HG03108 (cell line): Measurements from ENCODE around the gene KRABD2.
A peak's percentile ranks its signal among the peaks of the same experiment; 100 is the strongest.
"Not testable (repeated sequence)": the region's sequence is repeated elsewhere in the genome, so short reads cannot be mapped to it uniquely, and the experiment has no call there.

Experiments
- ATAC-seq: cut with Tn5 transposase; IDR thresholded peaks from one replicate; pipeline ENCODE4 v1.9.1; 2021; ENCODE audit warnings: moderate library complexity; ENCODE audit not compliant: unreplicated experiment

Gene KRABD2

DNA sequence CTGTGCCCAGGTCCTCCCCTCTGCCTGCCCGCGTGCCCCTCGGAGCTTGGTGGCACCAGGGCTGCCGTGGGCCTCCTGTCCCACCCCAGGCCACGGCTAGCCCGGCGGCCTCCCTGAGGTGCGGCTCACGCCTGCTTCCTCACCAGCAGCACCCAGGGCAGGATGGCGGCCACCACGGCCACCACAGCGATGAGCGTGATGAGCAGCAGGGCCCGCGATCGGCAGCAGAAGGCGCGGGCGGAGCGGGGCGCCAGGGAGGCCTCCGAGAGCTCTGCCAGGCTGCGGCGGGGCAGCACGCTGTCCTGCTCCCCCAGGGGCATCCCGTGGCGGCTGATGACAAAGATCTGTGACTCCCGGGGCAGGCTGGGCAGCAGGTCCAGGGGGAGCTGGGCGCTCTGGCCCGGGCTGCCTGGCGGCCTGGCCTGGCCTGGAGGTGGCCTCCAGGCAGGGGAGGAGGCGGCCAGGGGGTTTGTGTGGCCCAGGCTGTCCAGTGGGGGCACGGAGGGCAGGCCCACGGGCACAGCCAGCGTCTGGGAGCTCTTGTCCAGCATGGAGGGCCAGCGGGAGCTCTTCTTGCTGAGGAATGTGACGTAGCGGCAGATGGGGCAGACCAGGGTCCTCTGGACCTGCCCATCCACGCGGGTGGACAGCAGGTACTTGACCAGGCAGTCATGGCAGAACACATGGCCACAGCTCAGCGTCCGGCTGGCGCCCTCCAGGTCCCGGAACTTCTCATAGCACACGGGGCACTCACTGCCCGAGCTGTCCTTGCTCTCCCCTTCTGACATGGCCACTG is 16.4 kb upstream of the KRABD2 start:
- ATAC-seq = no peak

DNA sequence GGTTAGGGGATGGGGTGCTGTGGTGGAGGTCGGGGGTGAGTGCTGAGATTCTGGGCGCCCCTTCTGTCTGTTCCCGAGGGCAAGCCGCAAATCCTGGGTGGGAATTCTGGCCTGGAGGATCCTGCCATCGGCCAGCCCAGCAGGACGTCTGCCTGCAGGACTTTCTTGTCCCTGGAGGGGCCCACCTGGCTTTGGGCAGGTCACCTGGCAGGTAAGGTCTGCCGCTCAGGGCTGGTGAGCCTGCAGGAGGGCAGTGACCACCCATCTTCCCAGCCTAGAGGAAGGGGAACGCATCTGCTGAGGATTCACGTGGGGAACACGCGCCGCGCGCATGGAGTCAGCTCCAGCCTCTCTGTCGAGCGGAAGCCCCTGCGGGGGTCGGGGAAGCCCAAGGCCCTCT is 15.8 kb upstream of the KRABD2 start:
- no peak for ATAC-seq

DNA sequence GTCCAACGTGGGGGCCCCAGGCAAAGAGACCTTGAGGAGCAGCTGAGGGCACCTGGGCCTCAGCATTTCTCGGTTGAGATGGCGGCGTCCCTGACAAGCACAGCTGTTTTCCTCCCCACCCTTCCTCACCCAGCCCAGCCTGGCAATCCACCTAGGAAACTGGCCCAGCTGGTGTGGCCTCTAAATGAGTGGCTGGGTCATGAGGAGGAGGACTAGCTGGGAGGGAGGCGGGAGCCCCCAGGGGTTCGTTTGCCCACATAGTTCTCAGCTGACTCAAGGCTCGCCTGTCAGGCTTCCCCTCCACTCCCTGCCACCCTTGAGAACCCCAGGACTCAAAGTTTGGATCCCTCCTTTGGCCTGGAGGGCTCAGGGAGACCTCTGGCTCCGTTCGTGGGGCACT is 15.2 kb upstream of the KRABD2 start:
- ATAC-seq = no peak

DNA sequence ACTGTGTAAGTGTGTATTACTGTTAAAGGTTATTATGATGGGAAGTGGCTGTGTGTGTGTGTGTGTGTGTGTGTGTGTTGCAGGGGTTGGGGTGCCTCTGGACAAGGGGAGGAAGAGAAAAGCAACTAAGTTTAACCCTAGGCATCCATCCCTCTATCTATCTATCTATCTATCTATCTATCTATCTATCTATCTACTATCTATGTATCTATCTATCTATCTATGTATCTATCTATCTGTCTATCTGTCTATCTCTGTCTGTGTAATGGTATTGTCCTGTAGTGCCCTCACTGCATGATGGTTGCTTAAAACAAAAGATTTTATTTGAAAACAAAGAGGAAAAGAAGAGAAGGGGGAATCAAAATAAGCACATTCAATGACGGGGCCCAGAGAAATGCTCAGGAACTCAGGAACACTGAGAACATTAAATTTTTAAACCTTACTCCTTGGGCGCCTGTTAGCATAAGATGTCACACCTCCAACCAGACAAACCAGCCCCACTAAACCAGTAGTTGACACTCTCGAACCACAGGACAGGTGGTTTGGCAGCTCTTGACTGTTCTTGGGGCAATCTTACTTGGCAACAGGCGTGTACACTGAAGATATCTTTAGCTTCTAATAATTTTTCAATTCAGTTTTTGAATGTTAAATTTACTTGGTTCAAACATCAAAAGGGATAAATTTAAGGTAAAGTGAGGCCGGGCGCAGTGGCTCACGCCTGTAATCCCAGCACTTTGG is 11.6 kb upstream of the KRABD2 start:
- ATAC-seq = no peak

DNA sequence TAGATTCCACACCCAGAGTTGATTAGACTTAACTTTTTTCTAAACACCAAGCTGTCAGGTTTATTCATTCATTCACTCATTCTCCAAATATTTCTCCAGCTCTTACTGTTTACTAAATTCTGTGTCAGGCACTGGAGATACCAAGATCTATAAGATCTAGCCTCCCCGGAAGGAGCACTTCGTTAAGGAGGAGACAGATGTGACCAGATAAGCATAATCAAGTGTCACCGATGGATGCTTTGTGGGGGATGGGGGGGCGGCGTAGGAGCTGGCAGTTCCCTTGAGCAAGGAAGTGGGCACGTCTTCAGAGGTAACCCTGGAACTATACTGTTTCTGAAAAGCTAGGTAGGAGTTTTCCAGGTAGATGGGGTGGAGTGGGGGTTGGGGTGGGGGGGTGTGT is 10.3 kb upstream of the KRABD2 start:
- ATAC-seq = no peak

DNA sequence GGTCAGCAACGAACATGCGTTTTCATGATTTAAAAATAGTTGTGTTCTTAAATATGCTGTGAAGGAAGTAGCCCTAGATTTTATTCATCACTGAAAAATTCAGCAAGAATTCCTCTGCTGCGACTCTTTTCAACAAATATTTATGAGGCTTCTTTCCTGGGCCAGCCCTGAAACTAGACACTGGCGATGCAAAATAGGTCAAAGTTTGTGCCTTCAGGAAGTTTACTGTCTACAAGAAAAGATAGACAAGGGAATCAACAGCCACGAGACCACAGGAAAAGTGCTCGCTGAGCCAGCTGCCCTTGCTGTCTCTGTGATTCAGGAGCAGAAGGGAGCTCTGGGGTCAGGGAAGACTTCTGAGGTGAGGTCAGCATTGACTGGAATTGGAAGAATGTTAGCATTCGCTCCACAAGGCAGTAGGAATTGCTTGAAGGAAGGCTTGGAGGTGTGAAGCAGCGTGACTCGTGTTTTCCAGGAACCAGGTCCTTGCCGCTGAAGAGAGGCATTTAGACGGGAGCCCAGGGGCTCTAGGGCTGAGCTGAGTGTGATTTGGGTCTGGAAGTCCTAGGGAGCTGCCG is 8.4 kb upstream of the KRABD2 start:
- ATAC-seq = no peak

DNA sequence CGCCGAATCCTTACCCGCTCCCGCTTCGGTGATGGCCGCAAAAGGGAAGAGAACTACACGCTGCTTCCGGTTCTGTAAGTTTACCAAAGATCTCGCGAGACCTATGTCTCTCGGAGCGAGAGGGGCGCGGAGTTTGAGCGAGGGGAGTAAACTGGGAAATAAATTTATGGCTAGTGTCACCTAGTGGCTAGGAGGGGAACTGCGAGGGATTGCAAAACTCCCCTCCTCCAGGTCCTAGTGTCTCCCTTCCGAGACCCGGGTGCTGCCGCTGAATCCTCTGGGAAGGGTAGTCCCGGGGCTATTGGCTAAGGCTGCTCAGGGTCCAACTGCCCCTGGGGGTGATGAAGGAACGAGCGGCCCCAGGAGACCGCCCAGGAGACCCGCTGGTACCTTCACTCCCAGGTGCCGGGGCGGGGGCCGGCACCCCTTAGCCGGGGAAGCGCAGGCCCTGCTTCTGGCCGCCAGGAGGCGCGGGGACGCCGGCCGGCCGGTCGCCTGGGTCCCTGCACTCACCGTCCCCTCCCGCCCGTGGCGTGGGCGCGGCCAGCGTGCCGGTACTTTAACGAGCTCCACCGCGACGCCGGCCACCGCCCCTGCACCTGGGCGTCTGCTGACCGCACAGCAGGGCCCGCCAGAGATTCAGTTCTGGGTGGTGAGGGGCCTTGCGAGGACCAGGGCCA is 6.8 kb upstream of the KRABD2 start, which contains the start of gene RPL26:
Gene RPL26 (minus strand): TSS at position 51 of the 680 bp plus-strand sequence. CDS start 883 bp downstream, outside the sequence.
- ATAC-seq = peak; percentile 88

DNA sequence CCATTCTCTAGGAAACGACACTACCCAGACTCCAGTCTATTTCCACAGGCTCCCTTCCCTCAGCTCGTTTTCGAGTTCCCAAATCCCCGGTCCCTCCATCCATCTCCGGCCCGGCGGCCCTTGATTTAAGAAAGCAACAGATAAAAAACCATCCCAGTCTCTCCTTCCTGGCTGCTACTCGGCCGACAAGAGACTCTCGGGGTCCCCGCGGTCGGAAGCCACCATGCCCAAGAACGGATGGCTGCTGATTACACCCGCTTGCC is 6.3 kb upstream of the KRABD2 start:
- ATAC-seq = peak; percentile 7

DNA sequence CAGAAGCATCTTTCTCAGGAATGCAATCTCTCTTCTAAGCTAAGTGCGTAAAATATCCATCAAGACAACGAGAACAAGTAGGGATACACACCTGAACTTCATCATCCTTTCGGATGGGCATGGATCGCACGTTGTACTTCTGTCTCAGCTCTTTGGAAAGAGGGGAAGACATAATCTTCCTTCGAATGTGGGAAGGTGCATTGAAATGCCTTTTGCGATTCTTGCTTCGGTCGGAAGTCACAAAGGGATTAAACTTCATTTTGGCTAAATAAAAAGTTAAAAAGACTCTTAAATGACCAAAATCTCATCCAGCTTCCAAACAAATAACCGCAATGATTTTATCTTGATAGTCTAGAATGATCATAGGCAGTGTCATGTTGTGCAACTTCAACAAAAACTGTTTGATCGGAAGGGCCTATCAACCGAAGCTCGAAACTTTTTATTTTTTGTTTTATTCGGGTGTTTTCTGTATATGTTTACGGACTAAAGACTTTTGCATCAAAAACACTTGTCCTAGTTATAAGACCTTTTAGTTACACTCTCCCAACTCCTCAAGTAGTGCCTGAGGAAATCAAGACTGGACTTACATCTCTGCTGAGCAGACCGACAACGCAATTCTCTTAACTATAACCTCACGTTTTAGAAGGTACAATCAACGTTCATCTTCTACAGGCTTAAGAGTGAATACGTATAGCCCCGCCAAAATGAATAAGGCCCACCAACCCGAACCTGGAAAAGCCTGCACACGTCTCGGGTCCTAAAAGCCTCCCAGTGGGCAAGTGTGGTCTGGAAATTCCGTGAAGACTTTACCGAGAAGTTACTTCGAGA is 5.8 kb upstream of the KRABD2 start:
- ATAC-seq = no peak

DNA sequence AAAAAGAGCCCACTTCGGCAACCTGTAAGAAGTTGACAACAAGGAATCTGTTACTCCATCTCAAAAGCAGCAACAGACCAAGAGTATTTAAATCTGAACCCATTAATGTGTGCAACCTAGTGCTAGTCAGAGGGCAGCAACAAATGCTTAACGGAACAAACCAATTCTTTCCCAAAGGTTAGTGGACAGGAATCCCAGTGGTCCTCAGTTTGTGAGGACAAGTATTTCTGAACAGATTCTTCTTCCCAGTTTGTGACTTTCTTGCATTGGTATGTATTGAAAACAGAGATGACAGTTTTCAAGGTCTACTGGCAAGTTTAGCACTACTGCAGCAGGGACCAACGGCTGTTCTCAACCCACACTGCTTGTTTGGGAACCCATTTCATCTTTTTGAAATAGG is 3.5 kb upstream of the KRABD2 start:
- no peak for ATAC-seq

DNA sequence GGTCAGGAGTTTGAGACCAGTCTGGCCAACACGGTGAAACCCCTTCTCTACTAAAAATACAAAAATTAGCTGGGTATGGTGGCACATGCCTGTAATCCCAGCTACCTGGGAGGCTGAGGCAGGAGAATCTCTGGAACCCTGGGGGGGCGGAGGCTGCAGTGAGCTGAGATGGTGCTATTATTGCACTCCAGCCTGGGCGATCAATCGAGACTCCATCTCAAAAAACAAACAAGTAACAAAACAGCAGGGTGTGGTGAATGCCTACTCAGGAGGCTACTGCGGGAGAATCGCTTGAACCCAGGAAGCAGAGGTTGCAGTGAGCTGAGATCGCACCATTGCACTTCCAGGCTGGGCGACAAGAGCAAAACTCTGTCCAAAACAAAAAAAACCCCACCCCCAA is 1.6 kb upstream of the KRABD2 start:
- ATAC-seq = not testable (repeated sequence)

DNA sequence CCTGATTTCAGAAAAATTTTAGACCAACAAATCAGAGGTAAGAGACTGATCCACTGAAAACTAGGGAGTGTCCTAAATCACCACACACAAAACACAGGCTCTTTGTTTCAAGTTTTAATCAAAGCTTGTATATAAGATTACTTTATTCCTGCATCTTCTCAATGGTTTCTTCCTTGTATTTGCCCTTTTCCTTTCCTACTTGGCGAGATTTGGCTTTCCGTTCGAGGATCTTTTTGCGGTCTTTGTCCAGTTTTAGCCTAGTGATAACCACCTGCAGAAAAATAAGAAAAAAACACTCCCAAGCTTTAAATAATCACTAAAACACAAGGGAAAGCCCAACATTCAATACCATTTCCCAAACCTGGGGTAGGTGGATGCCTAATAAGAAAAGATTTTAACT is 918 bp upstream of the KRABD2 start:
- no peak for ATAC-seq

DNA sequence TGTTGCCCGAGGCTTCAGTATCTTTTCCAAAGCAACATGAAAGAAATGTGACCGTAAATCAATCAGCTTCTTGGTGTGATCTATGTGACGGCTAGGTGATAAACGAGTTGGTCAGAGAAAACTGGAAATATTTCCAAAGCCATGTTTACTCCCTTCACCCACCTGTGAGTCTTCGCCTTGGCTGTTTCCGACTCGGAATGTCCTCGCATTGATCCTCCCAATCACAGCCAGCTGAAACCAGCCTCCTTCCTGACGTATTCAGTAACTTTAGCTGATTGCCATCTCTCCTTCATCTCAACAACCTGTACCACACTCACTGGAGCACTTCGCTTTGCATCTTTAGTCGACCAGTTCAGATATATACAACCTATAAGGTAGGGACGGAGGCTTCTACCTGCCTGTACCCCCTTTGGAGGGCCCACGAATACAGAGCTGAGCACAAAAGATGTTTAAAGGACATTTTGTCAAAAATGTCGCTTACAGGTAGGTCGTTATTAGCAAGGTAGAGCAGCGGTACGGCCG is 705 bp downstream of the KRABD2 start:
- ATAC-seq = no peak

DNA sequence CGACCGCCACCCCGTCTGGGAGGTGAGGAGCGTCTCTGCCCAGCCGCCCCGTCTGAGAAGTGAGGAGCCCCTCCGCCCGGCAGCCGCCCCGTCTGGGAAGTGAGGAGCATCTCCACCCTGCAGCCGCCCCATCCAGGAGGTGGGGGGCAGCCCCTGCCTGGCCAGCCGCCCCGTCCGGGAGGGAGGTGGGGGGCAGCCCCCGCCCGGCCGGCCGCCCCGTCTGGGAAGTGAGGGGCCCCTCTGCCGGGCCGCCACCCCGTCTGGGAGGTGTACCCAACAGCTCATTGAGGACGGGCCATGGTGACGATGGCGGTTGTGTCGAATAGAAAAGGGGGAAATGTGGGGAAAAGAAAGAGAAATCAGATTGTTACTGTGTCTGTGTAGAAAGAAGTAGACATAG is 2.6 kb downstream of the KRABD2 start:
- not testable (repeated sequence) for ATAC-seq

DNA sequence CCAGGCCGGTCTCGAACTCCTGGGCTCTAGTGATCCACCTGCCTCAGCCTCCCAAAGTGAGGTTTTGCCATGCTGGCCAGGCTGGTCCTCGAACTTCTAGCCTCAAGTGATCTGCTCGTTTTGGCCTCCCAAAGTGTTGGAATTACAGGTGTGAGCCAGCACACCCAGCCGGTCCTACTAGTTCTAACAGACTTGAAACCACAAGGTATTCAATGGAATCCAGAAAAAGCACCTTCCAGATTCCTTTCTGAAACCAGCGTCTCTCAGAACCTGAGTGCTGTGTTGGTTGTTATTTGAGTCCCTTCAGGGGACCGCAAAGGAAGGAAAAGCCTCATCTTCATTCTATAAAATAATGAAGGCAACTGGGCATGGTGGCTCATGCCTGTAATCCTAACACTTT is 4.1 kb downstream of the KRABD2 start:
- no peak for ATAC-seq

DNA sequence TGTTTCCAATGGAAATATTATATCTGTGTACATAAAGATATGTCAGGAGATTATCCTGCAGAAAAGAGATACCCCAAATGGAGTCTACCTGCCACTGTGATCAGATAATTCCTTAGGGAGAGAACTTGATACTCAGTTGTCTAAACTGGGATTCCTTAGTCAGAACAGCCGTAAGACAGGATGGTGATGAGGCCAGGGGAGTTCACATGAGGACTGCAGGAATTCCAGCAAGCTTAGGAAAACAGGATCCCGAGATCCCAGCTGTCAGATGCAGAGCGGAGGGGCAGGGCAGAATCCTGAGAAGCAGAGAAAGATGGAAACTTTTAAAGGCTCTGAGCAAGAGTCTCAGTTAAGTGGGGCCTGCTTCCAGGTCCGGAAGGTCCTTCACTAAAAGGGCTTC is 4.7 kb downstream of the KRABD2 start:
- no peak for ATAC-seq

DNA sequence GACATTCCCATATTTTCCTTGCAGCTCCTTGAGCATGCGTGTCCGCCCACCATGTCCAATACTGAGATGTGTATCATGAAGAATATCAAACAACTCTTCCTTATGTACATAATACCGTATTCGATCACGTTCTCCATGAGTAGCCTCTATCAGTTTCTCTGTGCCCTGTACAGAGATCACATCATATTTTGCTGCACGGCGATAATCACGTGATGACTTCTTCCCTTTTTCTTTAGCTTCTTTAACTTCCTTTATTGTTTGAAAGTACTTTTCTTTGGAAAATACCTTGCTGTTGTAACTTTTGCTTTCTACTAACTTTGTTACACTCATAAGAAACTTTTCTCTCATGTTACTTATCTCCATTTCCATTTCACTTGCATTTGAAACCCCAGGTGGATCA is 6.6 kb downstream of the KRABD2 start:
- ATAC-seq = no peak

DNA sequence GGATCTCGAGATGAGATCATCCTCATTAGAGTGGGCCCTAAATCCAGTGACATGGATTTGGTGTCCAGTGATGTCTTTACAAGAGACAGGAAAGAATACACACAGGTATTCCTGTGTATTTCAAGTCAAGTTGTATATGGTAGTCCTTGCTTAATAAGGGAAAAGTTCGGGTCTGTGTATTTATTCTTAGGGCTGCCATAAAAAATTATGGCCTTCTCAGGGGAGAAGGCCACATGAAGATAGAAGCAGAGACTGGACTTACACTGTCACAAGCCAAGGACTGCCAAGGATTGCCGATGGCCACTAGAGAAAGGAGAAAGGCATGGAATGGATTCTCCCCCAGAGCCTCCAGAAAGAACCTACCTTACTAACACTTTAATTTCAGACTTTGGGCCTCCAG is 8.3 kb downstream of the KRABD2 start:
- no peak for ATAC-seq

DNA sequence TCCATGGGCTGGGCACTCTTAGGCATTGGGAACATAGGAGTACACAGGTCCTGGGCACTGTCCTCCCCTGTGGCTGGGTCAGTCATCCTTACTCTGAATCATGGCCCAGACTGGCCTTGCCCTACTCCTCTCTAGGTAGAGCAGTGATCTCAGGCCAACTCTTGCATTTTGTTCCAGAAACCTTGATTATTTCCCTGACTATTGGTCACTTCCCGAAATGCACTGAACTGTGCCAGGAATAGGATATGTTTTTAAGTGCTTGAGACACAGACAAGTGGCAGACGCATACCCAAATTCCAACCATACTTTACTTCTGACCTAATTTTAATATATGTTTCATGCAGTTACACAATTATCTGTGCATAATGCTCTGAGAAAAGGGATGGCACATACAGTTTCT is 10.3 kb downstream of the KRABD2 start:
- ATAC-seq = no peak

DNA sequence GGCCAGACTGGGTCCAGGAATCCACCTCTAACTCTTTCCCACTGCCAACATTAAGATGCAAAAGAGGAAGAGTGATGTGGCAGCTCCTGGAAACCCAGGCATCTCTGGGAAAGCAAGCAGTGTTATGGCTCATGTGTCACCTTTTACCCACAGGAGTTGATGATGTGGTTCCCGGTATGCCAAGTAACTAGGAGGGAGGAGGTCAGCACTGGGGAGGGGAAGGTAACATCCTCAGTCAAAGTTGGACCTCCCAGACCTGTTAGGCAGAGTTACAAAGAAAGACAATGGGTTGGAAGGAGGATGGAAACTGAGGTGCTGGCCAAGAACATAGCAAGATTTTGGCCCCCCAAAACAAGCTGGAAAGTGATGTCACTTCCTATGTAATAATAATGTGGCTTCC is 11.4 kb downstream of the KRABD2 start:
- no peak for ATAC-seq
